Natural killer cell (primary cell): ENCODE results near the gene SINHCAF. TPM values are rescaled to one million over a fixed set of nuclear protein-coding genes. Genes with fewer than 3 reads are reported as not detected.

Experiments
- ATAC-seq, 3 donors: fragments of 150-1000 bp in 2 of 3; fragments of 200-7000 bp in 1 of 3; cut with Tn5 transposase; 1 replicate in 1 of 3; 2 replicates in 2 of 3; pipeline ENCODE4 v1.10.0; 2021; ENCODE audit warnings: mild to moderate bottlenecking in 2 of 3, moderate library complexity in 2 of 3
- DNase-seq, 2 donors: peaks; one replicate each; pipeline versions ENCODE4 v3.0.0 to v3.0.0-alpha.2; 2013 to 2021; ENCODE audit warnings: mixed read lengths in 1 of 2
- H3K27ac ChIP-seq: one replicate; pipeline ENCODE4 v1.5.1; 2013; ENCODE audit warnings: mild to moderate bottlenecking, low read length
- H3K27me3 ChIP-seq: one replicate; pipeline ENCODE4 v1.6.1; 2013; ENCODE audit warnings: low read length; ENCODE audit not compliant: control insufficient read depth, insufficient read depth
- H3K36me3 ChIP-seq: one replicate; pipeline ENCODE4 v1.6.1; 2013; ENCODE audit warnings: low read length; ENCODE audit not compliant: control insufficient read depth, insufficient read depth
- H3K4me1 ChIP-seq: one replicate; pipeline ENCODE4 v1.6.1; 2013; ENCODE audit warnings: low read length; ENCODE audit not compliant: control insufficient read depth, insufficient read depth
- H3K4me3 ChIP-seq: one replicate; pipeline ENCODE4 v1.5.1; 2013; ENCODE audit warnings: low read length
- H3K9me3 ChIP-seq: one replicate; pipeline ENCODE4 v1.6.1; 2013; ENCODE audit warnings: low read length; ENCODE audit not compliant: control insufficient read depth, insufficient read depth
- H3K27ac Mint-ChIP-seq, 2 donors: one replicate each; pipeline ENCODE4 v1.8.0; 2022; ENCODE audit warnings: mild to moderate bottlenecking in 2 of 2, mixed read lengths in 2 of 2, moderate library complexity in 1 of 2
- H3K27me3 Mint-ChIP-seq, 2 donors: one replicate each; pipeline ENCODE4 v1.8.0; 2022; ENCODE audit warnings: low read depth in 2 of 2, mixed read lengths in 2 of 2
- H3K36me3 Mint-ChIP-seq: one replicate; pipeline ENCODE4 v1.8.0; 2022; ENCODE audit warnings: mixed read lengths
- H3K4me1 Mint-ChIP-seq, 2 donors: one replicate each; pipeline ENCODE4 v1.8.0; 2022; ENCODE audit warnings: mixed read lengths in 2 of 2
- H3K4me3 Mint-ChIP-seq: one replicate; pipeline ENCODE4 v1.8.0; 2022; ENCODE audit warnings: mild to moderate bottlenecking, moderate library complexity, mixed read lengths
- H3K9me3 Mint-ChIP-seq, 2 donors: one replicate each; pipeline ENCODE4 v1.8.0; 2022; ENCODE audit warnings: mixed read lengths in 2 of 2
- WGBS: methylation state at CpG from one replicate; pipeline ENCODE4 v1.1.7; 2013; ENCODE audit warnings: missing lambda C conversion rate; ENCODE audit not compliant: insufficient coverage; 5-methylcytosine and 5-hydroxymethylcytosine counted together
- intact Hi-C: fragments of 100-400 bp; cut with micrococcal nuclease; formaldehyde crosslinking; loops from one replicate; pipeline ENCODE4 v1.14.2; 2022
- total RNA-seq, 4 donors: library from RNA; stranded (reverse); fragments of 120-200 nt in 1 of 4; gene quantifications; one replicate each; pipeline versions ENCODE4 v1.2.3 to v1.2.4, GENCODE V29; 2013 to 2022
- TF ChIP-seq, protein P1 (sequence below): fragments of 200-600 bp; IDR thresholded peaks from one replicate; pipeline ENCODE4 v1.8.0; 2022; ENCODE audit warnings: antibody characterized with exemption

Gene SINHCAF
- total RNA-seq, 3 donors from 2014 or later (not counting 1 experiment from before 2014, with no cell fraction given): 40.4 to 55.0 (median 41.0) TPM

DNA sequence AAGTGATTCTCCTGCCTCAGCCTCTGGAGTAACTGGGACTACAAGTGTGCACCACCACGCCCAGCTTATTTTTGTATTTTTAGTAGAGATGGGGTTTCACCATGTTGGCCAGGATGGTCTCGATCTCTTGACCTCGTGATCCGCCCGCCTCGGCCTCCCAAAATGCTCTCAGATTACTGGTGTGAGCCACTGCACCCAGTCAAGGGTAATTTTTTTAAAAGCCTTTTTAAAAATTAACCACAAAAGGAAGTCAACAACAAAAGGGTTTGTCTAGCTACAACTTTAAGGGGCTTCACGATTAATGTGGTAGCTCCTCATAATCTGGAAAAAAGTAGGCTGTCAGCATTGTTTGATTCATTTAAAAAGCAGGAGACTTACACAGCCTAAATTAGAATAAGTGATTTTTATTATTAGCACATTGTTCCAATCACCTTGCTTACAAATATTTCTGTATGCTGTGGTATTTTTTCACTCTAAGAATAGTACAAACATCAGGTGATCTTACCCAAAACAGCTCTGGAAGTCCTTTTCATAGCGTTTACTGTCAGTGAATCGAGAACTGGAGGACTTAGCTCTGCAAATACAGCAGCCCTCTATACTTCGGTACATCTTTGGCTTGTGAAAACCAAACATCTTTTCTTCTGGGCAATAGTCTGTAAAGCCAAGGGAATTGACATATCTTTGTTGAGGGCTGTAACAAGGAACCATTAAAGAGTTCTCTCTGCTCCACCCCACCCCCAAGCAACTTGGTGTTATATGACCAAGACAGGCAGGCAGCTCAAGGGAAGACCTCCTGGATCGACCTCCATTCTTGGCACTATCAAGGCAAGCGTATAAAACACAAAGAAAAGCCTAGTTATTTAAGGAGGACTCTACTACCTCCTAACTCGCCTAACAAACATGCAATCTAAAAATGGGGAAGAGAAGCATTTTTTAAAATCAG is 28.1 kb downstream of the SINHCAF start:
- Mint-ChIP-seq H3K4me1 (peaks cover 16 to 28% of the 10 kb centered on the region in 2 donors), H3K27me3 (no peaks in the 10 kb centered on the region), H3K27ac (peak overlapping the region; percentile 12 to 58), H3K36me3 (peaks cover 6% of the 10 kb centered on the region), H3K4me3 (no peak overlapping the region), H3K9me3 (no peaks in the 10 kb centered on the region)
- no peak overlapping the region for H3K27ac ChIP-seq
- TF ChIP-seq, protein P1, sequence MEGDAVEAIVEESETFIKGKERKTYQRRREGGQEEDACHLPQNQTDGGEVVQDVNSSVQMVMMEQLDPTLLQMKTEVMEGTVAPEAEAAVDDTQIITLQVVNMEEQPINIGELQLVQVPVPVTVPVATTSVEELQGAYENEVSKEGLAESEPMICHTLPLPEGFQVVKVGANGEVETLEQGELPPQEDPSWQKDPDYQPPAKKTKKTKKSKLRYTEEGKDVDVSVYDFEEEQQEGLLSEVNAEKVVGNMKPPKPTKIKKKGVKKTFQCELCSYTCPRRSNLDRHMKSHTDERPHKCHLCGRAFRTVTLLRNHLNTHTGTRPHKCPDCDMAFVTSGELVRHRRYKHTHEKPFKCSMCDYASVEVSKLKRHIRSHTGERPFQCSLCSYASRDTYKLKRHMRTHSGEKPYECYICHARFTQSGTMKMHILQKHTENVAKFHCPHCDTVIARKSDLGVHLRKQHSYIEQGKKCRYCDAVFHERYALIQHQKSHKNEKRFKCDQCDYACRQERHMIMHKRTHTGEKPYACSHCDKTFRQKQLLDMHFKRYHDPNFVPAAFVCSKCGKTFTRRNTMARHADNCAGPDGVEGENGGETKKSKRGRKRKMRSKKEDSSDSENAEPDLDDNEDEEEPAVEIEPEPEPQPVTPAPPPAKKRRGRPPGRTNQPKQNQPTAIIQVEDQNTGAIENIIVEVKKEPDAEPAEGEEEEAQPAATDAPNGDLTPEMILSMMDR: no peak
- ATAC-seq (no peak), DNase-seq (no peak)
- peaks cover 28% of the 10 kb centered on the region for H3K36me3 ChIP-seq
- 70% methylated on average over 10 of the region's 13 CpGs for WGBS
- no peak overlapping the region for H3K4me3 ChIP-seq
- intact Hi-C loops: no loop called here
- H3K27me3 ChIP-seq: no peaks in the 10 kb centered on the region
- H3K9me3 ChIP-seq: no peaks in the 10 kb centered on the region
- H3K4me1 ChIP-seq: no peaks in the 10 kb centered on the region

DNA sequence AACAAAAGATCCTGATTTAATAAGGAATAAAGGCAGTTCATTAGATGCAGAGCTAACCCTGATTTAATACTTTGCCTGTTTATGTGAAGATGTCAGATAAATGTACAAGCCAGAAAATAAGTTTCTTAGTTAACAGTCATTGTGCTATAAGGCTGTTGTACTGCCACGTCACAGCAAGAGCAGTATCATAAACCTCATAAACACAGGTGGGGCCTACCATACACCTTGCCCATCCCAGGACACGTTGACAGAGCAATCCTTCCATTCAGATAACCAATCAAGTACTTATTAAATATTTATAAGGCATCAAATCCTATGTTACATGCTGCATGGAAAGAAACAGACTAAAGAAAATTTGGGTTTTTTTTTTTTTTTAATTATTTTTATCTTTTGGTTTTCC is 36.5 kb downstream of the SINHCAF start:
- H3K27ac Mint-ChIP-seq: peak overlapping the region in 1 of 2 donors; percentile 16

DNA sequence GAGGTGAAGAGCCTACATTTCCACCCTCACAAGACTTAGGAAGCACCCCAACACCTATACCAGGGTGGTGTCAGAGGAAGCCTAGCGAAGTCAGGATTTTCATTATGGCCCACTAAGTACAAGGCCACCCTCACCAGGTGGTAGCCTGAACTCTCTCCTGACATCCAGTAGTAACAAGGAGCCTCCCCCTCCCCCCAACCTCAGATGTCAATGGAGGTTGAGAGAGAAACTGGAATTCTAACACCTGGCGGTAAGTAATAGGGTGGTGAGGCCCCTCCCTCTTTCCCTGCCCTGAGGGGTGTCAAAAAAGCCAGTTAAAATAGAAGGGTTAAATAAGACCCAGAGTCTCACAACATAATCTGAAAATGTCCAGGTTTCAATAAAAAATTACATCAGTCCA is 37.6 kb downstream of the SINHCAF start:
- H3K27me3 Mint-ChIP-seq: no peaks in the 10 kb centered on the region
- Histone ChIP-seq H3K36me3 (peaks cover 59% of the 10 kb centered on the region), H3K27ac (no peak overlapping the region), H3K27me3 (no peaks in the 10 kb centered on the region), H3K4me1 (no peaks in the 10 kb centered on the region), H3K4me3 (no peak overlapping the region), H3K9me3 (no peaks in the 10 kb centered on the region)
- peaks cover 7% of the 10 kb centered on the region for H3K36me3 Mint-ChIP-seq
- ATAC-seq: no peak
- intact Hi-C loops: no loop called here
- TF ChIP-seq, protein P1: no peak
- WGBS: 89% methylated on average over 1 of the region's 2 CpGs
- H3K4me3 Mint-ChIP-seq: no peak overlapping the region
- H3K27ac Mint-ChIP-seq: peak overlapping the region in 1 of 2 donors; percentile 3
- no peaks in the 10 kb centered on the region for H3K9me3 Mint-ChIP-seq
- peaks cover 6 to 14% of the 10 kb centered on the region in 2 donors for H3K4me1 Mint-ChIP-seq
- no peak for DNase-seq

More for the DNA sequence above, 36.5 kb downstream of the SINHCAF start:
- H3K4me1 ChIP-seq: no peaks in the 10 kb centered on the region
- no peaks in the 10 kb centered on the region for H3K27me3 ChIP-seq
- no peak for ATAC-seq
- no peak for DNase-seq
- intact Hi-C loops: no loop called here
- H3K27ac ChIP-seq: no peak overlapping the region
- no peak overlapping the region for H3K4me3 Mint-ChIP-seq
- H3K9me3 Mint-ChIP-seq: no peaks in the 10 kb centered on the region
- no peaks in the 10 kb centered on the region for H3K27me3 Mint-ChIP-seq
- 89% methylated on average over 2 of the region's 2 CpGs for WGBS
- TF ChIP-seq, protein P1: no peak
- no peaks in the 10 kb centered on the region for H3K9me3 ChIP-seq
- H3K4me1 Mint-ChIP-seq: peaks cover 6 to 14% of the 10 kb centered on the region in 2 donors
- no peak overlapping the region for H3K4me3 ChIP-seq
- H3K36me3 ChIP-seq: peaks cover 62% of the 10 kb centered on the region
- H3K36me3 Mint-ChIP-seq: peaks cover 8% of the 10 kb centered on the region
